Stimulated activated naive CD4-positive, alpha-beta T cell treated with Interleukin-2 at 50 U/mL for 16 hours (primary cell): ENCODE measurements around the gene BLACAT1.
A peak's percentile ranks its signal among the peaks of the same experiment; 100 is the strongest.

Experiments
- DNase-seq: peaks from one replicate; lab custom pipeline; 2025; lab: John Stamatoyannopoulos, UW

The BLACAT1 gene

DNA sequence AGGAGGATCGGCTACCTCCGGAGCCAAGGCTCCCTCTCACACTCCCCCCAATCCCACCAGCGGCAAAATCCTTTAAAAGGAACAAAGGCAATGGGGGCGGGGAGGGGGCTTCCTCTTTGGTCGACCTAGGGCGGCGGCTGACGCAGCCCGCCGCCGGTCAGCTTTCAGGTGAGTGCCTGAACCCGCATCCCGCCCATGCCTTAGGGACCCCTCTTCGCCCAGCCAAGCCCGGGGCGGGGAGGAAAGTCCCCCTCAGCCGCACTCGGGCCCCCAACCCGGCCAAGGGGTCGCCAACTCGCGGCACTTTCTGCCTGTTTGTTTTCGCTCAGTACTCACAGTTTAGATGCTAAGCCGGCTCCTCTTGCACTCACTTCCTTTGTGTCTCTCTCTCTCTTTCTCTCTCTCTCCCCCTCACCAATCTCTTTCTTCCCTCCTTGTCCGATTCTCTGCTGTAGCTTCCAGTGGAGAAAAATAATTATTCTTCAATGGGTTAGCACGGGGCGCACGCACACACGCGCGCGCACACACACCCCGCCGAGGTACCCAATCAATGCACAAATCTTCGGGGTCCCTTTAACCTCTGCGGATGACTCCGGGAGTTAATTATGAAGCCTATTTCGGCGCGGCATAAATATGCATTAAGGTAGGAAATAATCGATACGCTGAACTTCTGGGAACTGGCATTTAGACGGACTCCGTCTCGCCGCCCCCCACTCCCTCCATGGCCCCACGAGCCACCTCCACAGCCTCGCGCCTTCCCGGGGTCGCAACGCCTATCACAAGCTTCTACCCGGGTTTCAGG, at the start of gene BLACAT1:
BLACAT1 (minus strand) TSS at position 465 of the 802 bp plus-strand sequence.
- DNase-seq, result no peak

DNA sequence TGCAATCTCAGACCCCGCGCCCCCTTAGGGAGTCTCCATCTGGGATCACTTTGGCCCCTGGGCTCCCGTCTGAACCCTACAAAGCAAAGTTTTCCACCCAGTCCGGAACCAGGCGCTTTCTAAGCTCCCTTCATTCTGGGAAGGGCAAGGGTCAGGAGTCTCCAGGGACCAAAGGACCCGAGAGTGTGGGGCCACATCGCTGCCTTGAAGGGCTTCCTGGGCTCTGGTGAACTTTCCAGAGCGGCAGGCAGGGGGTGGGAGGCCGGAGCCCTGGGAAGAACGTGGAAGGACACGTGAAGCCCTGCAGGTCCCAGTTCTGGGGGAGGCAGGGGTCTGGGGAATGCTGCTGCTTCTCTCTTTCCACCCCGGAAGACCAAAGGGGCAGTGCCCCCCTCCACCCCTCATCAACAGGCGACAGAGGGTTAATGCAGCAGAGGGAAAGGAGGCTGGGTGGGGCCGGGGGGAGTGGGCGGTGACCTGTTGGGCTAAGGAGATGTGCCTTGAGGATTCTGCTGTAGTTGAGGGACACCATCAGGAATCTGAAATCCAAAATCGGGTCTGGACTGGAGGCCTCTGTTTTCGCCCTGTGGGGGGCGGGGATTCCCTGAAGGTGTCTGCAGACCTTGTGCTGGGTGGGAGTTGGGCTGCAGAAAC, 49.4 kb upstream of the BLACAT1 start:
- no peak for DNase-seq

DNA sequence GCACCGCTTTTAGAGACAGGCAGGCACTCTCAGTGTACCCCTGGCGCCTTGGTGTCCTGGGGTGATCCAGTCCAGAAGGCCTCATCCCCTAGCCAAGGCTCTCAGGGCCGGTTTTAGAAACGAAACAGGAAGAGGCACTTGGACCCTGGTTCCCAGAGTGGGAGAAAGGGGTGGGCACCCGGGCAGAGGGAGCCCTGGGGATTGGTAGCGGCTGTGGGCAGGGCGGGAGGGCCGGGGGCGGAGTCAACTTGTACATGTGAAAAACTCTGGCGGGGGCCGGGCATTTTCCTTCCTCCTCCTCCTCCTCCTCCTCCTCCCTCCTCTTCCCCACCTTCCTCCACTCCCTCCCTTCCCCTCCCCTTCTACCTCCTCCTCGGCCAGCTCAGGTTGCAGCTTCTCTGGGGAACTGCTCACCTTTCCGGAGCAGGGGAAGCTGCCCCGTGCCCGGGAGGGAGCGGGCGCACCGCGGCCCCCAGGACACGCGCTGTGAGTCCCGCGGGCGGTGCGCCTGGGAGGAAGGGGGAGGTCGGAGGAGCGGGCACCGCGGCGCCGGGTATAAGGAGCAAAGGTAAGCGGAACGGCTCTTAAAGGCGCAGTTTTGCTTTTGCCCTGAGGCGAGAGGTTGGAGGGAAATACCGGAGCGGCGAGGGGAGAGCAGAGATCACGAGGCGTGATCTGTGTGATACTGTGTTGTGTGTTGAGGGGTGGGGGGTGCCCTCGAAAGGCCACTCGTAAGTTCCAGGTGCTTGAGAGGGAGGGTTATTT, 48.6 kb upstream of the BLACAT1 start, which contains the start of gene CDK18:
CDK18 (plus strand) TSS at position 359 of the 765 bp plus-strand sequence. CDS start 18,499 bp downstream, outside the sequence.
- DNase-seq, result peak; percentile 30

DNA sequence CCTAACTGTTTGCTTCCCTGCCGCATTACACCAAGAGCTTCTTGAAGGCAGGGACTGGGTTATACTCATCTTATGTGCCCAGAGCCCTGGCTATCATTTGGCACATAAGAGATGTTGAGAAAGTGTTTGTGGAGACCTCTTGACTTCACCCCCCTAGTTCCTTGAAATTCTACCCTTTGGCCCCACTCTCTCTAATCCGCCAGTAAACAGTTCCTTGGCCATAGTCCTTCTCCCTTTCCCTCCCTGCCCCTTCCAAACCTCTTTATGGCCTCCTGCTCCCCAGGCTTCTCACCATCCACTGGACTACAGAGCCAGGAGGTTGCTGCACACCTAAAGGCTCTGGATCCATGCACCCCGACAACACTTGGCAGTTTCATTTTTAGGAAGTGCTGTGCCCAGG, 47.1 kb upstream of the BLACAT1 start:
- DNase-seq, result no peak

DNA sequence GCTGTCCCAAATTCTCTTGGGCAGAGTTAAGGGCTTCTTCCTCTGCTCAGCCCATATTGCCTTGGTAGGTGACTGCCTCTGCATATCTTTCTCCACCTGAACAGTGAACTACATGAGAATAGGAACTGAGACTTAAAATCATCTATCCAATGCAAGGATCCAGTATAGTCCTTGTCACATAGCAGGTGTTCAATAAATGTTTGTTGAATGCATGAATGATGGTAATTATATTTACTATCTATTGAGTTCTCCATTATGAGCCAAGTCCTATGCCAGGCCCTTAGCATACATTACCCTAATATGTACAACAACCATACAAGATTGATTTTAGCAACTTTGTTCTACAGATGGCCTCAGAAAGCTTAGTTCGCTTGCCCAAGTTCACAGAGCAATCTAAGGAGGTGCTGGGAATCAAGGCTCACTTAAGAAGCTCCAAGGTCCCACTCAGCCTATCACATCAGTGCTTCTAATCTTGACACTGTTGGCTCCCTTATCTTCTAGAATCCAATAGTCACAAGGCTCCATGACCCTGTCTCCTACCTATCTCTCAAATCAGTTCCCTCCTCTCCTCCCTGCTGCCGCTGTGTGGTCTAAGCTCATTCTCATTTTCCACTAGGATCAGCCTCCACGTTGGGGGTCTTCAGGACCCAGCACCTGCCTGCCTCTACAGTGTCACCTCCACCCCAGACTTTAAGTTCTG, 46.4 kb upstream of the BLACAT1 start:
- no peak for DNase-seq

DNA sequence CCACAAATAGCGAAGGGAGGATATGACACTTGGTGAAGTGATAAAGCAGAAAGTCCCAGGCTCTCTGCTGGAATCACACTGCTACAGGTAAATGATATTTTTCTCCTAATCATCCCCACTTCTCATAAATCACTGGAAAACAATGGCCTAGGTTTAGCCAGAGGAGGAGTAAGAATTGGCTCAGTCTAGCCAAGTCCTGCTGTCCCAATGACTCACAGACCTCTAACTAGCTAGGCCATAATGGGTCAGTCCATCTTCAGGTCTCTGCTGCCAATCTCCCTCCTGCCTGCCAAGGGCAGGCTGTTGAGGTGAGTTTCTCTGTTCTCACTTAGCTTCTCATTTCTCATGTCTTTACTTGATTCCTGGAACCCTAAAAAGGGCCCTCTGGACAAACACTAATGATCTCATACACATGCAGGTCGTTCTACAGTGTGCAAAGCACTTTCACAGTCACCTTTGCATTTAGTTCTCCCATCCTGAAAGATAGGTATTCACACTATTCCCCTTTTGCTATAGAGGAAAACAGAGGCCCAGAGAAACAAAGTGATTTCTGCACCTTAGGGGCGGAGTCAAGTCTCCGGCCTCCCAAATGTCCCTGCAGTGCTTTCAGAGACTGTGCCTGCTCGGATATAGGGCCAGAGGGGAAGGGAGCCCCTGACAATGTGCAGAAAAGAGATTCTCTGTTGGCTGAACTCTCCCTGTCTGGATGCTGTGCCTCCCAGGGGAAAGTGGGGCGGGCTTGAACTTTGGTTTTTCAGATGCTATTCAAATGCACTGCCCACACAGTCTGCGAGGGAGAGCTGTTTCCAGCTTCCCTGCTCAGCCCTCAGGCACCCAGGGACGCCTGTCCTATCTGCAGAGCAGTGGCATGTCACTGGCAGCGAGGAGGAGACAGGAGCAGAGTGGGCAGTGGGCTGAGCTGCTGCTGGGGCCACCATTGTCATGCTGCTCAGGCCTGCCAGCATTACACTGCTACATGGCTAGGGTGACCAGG, 44.7 kb upstream of the BLACAT1 start:
- DNase-seq, result no peak

DNA sequence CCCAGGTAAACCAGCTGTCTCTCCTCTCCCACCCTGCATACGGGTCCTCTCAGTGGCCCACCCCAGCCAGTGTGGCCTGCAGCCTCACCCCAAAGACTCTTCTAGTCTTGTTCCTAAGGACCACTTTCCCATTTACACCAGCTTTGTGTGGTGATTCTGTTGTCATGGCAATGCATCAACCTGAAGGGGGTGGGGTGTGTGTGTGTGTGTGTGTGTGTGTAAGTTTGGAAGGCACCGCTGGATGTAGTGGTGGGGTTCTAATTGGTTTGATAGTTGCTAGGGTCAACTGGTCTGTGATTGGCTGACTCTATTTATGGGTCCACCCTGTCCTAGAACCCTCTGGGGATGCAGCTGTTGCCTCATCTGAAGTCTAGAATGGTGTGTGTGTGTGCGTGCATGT, 43.9 kb upstream of the BLACAT1 start:
- DNase-seq, result no peak

DNA sequence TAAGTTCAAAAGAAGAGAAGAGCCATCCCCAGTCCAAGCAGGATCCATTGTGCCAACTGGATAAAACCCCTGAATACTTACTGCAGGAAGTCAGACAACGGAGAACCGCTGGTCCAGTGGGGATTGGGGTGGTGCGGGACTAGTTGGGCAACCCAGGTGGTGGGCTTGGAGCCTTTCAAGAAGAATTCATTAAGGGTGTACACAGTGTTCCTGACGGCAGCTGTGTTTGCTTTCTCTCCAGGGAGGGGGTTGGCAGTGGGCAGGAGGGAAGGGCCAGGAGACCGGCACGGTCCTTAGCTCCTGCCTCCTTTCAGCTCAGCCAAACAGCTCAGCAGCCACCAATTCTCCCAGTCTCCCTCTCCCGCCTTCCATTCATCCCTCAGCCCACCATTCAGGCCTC, 41.5 kb upstream of the BLACAT1 start:
- no peak for DNase-seq

DNA sequence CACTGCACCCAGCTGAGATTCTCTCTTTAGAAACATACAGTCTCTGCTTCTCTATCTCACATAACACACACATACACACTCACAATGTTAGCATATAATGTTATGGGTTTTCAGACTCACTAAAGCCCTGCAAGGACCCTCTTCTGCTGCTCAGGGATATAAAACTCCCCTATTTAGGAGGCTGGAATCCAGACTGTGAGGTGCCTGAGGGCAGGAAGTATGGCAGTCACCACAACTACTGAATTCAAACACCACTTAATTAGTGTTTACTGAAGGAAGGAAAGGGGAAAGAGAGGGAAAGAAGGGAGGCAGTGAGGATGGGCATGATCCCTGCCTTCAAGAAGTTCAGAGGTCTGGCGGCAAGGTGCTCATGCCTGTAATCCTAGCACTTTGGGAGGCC, 40.8 kb upstream of the BLACAT1 start:
- DNase-seq, result no peak

DNA sequence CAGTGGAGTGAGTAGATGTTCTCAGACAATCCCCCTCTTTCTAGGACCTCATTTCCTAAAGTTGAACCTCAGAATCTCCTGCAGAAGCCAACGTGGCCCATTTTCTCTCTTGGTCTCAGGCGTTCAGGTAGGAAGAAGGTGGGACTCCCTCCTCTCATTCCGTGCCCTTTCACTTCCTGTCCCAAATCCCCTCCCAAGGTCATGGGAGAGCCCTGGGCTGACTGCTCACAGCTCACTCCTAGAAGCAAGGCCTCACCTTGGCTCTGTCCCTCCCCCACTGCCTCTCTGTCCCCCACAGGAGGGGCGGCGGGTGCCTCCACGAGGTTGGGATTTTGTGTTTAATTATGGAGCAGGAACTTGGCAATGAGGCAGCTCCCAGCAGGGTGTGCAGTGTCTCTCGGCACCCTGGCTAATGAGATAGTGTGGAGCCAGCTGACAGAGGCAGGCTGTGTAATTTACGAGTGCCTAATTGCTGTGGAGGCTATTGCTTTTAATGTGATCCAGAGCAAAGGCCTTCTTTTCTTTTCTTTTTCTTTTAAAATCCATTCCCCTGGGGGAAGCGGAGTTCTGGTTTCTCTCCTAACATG, 39.5 kb upstream of the BLACAT1 start:
- DNase-seq, result no peak

DNA sequence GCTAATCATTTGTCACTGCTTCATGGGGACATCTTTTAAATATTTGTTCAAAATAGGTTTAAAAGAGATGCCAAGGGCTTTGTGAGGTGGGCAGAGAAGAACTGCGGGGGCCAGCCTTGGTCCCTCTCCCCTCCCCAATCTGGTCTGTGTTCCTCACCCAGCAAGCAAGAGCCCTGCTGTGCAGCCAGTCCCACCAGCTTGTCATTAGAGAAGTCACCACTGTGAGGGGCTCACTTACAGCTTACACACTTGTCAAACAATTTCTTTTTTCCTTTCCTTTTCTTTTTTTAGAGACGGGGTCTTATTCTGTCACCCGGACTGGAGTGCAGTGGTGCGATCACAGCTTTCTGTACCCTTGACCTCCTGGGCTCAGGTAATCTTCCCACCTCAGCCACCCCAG, 38.3 kb upstream of the BLACAT1 start:
- no peak for DNase-seq

DNA sequence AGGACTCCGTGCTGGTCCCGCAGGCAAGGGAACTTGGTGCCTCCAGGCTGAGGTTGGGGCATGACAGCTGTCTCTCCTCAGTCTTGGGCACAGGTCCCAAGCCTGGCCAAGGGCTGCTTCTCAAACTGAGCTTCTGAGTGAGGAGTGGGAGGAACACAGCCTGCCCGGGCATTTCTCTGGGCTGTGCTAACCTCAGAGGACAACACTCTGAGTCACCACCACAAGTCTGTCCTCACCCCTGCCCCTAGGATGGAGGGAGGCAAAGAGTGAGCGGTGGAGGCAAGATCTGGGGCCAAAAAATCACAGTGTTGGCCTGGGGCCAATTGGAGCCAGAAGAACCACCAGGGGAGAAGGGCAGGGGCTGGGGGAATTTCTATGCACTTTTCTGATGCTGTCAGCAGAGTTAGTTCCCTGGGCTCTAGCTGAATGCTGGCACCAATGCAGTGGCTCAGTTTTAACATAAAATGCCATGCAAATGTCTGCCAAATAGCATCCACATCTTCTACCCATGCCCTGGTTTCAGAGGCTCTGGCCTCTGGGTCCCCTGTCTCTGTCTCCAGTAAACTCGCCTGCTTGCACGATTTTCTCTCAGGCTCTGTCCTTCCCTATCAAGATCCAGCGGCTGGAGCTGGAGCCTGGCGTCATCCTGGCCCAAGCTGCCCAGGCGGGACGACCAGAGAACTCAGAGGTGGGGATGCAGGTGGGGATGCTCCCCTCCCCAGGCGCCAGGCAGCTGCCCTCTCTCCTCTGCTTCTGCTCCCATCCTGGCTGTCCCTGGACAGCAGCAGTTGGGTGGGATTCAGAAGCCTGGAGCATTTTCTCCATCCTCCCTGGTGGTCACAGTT, 37.6 kb upstream of the BLACAT1 start:
- DNase-seq, result no peak

DNA sequence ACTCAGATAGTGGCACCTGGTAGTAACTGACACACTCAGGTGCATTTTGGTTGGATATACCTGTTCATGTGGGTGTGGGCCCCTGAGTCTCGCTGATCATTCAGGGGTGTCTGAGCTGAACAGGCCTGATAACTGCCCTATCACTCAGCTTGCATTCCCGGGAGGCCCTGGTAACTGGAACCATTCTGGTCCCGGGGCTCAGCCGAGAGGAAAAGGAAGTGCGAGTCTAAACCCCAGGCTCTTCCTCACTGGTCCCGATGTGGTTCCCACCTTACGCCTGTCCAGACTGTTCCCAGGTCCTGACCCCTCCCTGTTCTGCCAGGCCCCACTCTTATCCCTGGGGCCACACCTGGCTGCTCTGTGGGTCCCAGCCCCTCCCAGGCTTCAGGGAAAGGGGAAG, 36.9 kb upstream of the BLACAT1 start:
- DNase-seq, result no peak

DNA sequence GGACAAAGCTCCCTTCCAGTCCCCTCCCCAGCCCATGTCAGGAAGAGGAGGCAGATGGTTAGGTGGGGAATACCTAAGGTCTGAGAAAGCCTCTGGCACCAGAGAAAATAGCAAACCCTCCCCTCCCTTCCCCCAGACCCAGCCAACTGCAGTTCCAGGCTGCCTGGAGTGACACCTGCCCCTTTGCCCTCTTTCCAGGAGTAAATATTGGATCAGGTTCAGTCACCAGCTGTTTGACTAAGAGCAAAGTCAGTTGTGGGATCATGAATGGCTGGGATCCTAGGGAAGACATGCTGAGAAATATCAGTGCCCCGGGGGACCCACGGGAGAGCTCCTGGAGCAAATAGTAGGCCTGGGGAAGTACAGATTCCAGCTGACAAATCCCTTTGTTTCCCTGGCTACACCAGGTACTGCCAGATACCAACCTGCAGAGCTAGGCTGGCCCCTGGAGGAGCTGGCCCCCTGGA, 36.4 kb upstream of the BLACAT1 start:
- no peak for DNase-seq

DNA sequence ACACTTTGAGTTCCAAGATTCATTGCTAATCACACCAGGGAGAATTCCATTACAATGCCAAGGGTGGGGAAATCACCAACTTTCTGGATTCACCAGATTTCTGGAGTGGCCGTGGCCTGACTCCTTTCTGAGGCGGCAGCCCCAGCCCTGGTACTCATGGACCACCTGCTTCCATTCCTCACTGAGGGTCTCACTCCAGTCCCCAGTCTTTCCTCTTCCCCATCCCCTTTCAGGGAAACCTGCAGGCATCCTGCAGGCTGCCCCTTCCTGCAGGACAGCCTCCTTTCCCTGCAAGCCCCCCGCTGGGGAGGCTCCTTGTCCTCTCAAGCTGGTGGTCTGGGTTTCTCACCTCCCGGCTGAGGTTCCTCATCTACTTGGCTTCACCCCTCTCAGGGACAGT, 35.9 kb upstream of the BLACAT1 start:
- no peak for DNase-seq

DNA sequence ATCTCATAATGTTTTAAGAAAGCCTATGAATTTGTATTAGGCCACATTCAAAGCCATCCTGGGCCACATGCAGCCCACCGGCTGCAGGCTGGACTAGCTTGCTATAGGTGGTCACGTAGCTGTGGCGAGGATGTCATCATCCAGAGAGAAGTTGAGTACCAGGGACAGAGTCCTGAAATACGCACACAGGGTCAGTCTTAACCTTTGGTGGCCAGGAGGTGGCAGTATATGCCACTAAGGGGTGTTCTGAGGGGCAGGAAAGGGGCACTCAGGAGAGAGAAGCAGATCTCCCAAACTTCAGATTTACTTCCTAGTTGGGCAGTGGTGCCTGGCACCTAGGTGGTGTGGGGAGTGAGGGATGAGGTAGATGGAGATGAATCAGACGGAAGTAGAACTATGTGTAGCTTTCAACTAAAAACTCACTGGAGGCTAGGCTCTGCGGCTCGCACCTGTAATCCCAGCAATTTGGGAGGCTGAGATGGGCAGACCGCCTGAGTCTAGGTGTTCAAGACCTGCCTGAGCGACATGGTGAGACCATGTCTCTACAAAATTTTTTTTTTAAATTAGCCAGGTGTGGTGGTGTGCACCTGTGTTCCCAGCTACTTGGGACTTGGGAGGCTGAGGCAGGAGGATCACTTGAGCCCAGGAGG, 32.4 kb upstream of the BLACAT1 start:
- DNase-seq, result peak; percentile 27

DNA sequence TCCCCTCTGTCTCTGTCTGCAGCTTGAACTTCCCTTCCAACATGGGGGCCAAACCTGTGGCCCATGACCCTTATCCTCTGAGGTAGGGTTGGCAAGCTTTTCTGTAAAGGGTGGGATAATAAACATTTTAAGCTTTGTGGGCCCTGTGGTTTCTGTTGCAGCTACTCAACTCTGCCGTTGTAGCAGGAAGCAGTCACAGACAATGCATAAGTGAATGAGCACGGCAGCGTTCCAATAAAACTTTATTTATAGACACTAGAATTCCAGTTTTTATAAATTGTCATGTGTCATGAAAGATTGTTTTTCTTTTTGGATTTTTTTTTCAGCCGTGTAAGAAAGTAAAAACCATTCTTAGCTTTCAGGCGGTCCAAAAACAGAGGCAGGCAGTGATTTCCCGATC, 30.4 kb upstream of the BLACAT1 start:
- no peak for DNase-seq

DNA sequence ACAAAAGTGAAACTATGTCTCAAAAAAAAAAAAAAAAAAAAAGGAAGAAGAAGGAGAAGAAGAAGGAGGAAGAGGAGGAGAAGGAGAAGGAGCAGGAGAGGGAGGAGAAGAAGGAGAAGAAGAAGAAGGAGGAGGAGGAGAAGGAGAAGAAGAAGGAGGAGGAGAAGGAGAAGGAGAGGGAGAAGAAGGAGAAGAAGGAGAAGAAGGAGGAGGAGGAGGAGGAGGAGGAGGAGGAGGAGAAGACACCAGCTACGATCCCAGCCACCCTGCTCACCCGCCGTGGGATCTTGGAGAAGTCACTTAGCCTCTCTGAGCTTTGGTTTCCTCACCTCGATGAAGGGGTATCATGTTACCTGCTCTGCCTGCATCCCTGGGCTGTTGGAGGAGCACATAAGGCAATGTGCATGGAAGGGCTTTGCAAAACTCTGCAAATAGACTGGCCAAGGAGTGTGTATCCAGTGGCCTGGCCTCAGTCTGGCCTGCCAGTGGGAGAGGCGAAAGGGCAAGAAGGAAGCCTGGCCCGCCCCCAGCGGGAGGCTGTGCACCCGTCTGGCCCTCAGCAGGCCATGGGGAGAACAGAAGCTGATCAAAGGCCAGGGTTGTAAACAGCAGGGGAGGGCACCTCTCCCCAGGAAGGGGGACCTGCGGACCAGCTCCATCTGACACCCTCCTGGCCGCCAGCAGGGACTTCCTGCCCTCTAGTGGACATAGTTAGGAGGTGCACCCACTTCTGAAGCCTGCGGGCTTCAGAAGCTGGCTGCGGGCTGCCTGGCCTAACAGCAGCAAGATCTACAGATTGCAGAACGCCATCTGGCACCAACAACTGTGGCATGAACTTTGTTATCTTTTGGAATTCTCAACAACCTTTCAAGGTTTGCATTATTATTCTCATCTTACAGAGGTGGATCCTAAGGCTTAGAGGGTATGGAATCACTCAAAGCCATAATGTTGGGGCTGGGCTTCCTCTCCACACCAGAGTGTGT, 29.4 kb upstream of the BLACAT1 start:
- DNase-seq, result peak; percentile 30
